HG02973 (cell line): Measurements from ENCODE around the gene RAP1GAP2.
"Not testable (repeated sequence)": the region's sequence is repeated elsewhere in the genome, so short reads cannot be mapped to it uniquely, and the experiment has no call there.

Experiments
- ATAC-seq: cut with Tn5 transposase; IDR thresholded peaks from one replicate; pipeline ENCODE4 v1.9.1; 2021; ENCODE audit warnings: moderate library complexity; ENCODE audit not compliant: unreplicated experiment

The RAP1GAP2 gene

DNA sequence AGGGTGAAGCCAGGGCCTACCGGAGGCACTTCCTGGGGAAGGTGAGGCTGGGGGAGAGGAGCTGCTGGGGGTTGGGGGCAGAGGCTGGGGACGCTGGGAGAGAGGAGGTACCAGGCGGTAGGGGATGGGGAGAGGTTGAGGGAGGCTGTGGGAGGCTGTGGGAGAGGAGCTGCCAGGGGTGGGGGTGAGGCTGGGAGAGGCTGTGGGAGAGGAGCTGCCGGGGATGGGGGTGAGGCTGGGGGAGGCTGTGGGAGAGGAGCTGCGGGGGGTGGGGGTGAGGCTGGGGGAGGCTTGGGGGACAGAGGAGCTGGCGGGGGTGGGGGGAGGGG is 167.8 kb downstream of the RAP1GAP2 start:
- no peak for ATAC-seq

DNA sequence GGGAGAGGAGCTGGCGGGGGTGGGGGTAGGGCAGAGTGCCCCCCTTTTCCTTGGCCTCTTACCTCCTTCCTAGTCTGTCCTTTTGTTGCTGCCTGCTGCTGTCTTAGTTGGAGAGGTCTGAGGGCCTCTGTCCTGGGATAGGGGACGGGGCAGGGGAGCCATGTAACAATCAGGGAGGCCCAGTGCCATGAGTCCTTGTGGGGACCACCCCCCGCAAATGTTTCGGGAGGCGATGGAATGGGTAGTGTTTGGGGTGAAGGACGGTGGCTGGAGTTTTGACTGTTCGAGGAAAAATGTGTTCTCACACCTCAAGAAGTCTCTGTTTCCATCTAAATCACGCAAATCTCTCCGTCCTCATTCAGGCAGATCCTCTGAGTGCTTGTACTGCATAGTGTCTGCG is 168.1 kb downstream of the RAP1GAP2 start:
- ATAC-seq = no peak

DNA sequence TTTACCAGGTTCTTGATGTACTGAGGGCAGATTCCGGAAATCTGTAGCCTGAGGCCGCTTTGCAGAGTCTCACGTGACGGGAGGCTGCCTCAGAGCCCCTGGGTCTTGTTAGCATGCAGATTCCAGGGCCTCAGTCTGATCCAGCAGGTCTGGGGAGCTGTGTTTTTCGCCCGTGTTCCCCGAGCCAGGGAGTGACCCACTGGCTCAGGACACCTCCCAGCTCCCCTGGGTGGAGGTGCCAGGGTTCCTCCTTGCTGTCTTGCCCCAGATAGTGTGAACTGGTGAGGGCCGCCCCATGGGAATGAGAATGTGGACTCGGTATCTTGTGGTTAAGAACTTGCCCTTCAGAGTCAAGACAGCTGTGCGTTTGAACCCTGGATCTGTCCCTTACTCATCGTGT is 168.6 kb downstream of the RAP1GAP2 start:
- no peak for ATAC-seq

DNA sequence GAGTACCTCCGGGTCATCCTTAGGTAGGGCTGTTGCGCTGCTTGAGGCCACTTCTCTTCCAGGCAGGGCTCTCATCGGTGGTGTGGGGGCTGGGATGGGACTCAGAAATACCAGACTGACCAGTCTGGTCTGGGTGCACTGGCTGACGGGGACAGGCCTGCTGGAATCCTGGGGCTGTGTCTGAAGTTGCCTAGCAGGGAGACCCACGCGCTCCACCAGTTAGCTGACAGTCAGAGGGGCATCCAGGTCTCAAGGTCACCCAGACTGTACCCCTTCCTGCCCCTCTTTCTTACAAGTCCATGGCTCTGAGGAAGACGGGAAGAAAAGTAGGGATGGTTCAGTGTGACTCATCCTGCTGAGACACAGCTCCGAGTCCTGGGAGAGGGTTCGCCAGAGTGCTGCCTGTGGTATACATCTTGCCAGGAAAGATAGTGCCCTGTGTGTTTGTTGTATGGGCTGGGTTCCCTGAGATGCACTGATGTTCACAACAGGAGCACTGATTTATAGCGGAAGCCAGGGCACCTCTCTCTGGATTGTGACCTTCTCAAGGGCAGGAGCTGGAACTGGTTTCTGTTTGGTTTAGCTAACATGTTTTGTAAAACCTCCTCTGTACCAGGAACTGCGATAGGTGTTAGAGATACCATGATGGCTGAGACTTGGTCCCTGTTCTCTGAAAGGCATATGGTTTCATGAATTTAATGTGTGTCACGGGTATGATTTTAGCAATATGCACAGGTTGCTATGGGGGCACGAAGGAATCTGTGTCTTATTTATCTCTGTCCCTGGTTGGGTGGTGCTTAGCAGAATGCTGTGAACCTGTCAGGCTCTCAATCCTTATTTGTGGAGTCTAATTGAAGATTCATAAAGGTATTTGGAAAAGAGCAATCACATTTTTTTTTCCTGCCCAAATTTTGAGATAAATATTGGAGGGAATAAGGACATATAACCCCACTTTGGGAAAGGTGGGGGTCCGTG is 169.7 kb downstream of the RAP1GAP2 start:
- no peak for ATAC-seq

DNA sequence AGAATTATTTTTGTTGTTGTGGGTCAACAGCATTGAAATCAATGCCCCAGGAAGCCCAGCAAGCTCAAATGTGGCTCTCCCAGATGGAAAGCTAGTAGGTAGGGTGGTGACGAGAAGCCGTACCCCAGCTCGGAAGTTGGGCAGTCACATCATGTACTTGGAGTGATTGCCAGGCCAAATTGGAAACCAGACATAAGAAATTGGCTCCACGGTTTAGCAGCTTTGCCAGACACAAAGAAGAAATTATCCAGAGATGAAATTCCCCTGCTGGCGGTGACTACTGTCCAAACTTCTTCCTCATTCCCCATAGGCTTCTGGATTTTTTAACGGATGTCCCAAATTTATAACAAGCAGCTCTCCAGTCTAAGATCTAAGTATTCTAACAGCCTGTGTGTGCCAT is 171.3 kb downstream of the RAP1GAP2 start:
- no peak for ATAC-seq

DNA sequence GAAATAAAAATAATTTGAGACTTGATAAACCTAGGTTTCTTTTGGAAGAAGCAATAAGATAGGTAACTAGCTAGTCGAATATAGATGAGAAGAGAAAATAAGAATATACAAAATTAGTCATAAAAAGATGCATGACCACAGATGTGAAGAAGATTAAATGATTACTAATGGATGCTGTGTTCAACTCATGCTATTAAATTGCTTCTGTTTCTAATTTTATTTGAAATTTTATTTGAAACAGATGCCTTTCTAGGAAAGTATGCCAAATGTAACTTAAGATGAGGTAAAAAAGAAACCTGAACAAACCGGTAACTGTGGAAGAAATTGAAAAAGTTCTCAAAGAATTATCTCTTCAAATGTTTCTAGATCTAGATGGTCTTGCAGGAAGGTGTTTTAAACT is 175.6 kb downstream of the RAP1GAP2 start:
- ATAC-seq = no peak

DNA sequence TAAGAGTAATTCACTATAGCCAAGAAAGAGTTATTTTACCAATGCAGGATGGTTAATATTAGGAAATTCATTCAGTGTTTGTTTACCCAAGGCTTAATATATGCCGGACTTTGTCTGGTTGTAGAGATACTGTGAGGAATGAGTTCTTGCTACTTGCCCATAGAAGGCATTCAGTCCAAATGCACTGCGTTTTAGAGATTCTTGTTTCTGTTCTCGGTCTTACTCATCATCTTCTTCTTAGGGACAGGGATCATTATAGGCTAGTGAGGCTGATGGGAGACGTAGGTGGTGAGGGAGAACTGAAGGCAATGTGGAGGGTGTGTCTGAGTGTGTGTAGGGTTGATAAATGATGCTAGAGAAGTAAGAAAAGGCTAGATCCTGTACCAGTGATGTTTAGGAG is 176.5 kb downstream of the RAP1GAP2 start:
- ATAC-seq = no peak

DNA sequence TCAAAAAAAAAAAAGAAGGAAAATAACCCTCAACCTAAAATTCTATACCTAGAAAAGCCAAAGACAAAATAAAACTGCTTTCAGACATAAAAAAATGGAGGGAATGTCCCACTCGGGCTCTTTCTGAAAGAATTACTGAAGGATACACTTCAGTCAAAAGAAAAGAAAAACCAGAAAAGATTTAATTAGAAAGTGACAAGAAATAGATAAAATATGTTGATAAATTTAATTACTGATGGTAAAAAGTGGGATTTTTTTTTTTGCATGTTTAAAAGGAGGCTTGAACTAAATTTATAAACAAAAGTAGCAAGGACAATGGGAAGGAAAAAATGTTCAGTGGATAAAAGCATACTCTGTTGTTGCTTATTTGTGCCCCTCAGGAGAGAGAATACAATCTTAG is 178.1 kb downstream of the RAP1GAP2 start:
- no peak for ATAC-seq

DNA sequence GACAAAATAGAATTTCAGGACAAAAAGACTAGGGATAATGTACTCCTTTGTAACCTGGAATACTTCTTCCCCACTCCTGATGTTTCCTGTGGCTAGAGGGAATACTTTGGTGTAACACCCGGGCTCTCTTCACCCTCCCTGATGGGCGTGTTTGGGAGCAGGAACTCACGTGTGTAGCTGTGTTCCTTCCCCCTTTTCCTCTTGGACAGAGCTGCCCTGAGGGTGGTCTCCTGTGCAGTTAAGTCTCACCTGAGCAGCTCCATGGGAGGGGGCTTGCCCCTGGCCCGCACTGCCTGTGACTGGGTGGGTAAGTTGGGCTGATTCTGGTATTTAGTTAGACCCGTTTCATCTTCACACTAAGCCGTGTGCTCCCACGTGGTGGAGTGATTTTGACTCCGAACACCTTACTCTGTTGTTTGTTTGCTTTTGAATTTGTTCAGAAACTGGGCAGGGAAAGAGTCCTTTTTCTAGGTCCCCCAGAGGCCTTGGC is 179.3 kb downstream of the RAP1GAP2 start:
- ATAC-seq = no peak

DNA sequence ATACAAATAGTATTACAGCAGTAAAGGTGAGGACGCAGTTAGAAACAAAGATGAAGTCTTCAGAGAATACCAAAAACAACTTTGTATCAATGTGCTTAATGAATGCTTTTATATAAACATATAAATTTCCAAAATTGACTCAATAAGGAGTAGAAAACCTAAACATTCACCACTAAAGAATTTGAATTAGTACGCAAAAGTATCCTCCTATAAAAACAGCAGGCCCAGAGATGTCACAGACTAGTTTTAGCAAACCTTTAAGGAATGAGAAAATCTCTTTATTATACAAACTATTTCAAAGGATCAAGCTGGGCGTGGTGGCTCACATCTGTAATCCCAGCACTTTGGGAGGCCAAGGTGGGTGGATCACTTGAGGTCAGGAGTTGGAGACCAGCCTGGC is 180.9 kb downstream of the RAP1GAP2 start:
- ATAC-seq = no peak

DNA sequence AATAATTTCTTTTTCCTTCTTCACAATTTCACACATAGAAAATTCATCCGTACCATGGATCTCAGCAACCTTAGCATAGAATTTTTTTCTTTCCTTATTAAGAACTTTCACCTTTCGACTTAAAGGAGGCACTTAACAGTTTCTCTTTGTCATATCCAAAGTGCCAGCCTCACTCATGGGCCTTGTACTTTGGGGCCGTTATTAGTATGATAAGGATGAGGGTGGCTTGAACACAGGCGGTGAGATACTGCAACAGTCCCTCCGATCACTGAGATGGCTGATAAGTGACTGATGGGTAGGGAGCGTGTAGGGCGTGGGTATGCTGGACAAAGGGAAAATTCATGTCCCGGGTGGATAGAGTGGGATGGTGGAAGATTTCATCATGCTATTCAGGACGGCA is 181.9 kb downstream of the RAP1GAP2 start:
- ATAC-seq = no peak

DNA sequence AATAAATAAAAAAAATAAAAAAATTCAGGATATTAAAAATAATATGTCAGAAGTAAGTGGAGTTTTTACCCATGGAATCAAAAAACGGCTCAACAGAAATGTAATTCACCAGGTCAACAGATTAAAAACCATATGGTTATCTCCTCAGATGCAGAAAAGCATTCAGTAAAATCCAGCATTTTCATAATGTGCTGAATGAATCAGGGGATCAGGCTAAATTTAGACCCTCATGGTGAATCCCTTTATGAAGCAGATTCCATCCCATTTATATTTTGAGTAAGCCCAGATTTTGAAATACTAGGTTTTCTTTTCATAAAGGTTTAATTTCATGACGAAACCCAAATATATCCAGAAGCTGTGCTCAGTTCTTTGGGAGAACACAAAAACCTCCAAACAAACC is 182.8 kb downstream of the RAP1GAP2 start:
- no peak for ATAC-seq

DNA sequence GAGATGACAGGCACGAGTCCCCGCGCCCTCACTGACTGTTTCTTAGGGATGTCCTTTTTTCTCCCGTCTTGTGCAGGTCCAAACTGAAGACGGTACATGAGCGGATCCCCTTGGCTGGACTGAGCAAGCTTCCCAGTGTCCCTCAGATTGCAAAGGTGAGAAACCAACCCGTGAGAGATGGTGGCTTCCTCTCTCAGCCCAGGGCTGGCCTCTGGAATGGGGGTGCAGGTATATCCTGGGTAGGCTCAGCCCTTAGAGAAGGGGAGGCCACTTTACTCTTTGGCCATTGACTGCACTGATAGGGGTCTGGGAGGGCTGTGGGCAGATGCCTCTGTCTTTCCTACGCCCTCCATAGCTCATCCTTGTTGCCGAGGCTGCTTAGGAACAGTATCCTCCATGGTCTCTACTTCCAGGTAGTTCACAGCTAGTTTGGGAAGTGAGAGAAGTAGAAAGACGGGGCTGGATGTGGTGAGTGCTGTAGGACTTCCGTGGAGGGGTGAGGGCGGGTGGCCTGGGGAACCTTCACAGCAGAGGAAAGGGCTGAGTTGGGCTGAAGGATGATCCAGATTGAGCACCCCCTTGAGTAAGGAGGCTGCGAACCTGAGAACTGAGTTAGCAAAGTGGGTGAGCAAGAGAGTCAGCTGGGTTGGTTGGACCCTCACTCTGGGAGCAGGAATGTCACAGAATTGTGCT is 184.1 kb downstream of the RAP1GAP2 start:
- no peak for ATAC-seq

DNA sequence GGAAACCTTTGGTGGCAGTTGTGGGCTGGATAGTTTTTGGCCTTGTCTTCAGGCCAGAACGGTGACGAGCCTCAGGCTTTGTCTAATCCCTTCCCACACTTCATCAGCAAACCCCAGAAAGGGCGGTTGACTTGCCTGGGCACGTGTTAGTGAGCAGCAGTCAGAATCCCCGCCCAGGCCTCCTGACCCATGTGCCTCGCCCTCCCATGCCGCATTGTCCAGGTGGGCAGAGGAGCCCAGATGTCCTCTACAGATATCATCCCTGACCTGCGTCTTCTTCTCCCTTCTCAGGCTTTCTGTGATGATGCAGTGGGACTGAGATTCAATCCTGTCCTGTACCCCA is 184.6 kb downstream of the RAP1GAP2 start:
- ATAC-seq = no peak

DNA sequence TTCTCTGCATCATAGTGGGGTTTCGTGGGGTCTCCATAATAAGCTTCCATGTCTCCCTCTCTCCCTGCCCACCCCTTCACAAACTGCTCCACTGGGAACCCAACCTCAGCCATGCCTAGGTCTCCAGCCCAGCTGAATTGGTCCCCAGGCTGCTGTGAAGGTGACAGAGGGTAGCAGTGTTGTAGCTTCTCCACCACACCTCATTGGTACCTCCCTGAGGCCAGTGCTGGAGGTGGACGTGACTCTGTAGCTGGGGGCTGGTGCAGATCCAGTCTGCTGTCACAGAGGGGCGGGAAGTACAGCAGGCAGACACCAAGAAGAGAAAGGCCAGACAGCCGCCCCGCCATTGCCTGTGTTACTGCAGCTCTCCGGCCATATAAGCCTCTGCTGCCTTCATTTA is 185.1 kb downstream of the RAP1GAP2 start:
- ATAC-seq = no peak

DNA sequence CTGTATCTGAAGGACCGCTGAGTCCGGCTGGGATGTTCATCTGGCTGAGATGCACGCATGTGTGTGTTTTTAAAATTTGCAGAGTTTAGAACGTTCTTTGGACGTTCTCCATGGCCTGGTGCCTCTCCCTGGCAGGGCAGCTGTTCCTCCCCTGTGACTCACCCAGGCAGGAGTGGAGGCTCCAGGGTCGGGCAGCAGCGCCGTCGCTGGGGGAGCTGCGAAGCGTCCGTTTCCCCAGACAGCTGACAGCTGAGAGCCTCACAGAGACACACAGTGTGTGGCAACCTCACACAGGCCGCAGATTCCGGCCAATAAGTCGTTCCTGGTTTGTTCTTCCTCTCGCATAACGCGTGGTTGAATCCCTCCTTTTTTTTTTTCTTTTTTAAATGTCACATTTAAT is 186.6 kb downstream of the RAP1GAP2 start:
- ATAC-seq = no peak

DNA sequence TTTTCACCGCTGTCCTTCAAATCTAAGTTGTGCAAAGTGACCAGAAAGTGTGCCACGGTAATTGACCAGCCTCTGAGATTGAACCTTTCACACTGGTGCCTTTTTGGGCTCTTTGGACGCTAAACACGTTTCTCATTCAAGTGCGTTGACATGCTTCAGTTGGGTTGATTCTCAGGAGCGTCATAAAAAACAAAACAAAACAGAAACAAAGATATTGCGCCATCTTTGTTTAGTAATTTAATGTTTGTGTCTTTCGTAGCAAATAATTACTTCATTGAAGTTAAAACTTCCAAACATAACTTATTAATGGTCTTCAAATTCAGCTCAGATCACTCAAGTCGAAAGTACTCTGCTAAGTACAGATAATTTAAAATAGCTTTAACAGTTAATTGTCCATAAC is 187.0 kb downstream of the RAP1GAP2 start:
- no peak for ATAC-seq

DNA sequence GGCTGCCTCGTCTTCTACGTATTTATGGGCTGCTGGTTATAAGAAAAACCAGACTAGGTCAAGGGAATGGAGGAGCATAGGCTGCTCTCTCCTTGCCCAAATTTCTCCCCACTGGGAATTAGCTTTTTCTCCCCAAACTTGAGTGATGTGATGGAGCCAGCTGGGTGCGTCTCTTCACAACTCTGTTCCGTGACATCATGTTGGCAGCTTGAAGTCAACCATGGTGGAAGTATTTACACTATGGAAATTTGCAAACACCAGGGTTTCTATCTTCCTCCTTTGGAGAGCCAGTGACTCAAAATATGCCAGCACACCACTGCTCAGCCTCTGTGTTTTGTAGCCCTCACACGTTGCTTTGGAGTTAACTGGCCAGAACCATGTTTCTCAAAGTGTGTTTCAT is 189.1 kb downstream of the RAP1GAP2 start:
- ATAC-seq = no peak

DNA sequence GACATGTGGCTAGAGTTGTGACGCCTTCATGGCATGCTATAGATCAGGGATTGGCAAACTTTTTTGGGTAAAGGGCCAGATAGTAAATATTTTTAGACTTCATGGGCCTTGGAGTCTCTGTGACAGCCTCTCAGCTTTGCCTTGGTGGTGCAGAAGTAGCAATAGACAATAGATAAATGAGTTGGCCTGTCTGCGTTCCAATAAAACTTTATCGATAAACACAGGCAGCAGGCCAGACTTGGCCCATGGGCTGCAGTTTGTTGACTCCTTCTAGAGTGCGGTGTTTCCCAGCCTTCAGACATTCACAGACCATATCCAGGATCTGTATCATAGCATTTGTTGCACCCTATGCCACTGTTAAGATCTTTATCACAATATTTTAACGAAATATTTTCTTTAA is 190.7 kb downstream of the RAP1GAP2 start:
- no peak for ATAC-seq

DNA sequence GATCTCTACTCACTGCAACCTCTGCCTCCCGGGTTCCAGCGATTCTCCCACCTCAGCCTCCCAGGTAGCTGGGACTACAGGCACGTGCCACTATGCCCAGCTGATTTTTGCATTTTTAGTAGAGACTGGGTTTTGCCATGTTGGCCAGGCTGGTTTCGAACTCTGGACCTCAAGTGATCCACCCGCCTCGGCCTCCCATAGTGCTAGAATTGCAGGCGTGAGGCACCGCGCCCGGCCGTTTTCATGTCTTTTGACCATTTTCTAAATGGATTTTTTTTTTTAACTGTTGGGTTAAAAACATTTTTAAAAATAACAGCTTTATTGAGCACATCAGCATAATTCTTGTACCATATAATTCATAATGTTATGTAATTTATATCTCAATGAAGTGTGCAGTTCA is 193.2 kb downstream of the RAP1GAP2 start:
- ATAC-seq = not testable (repeated sequence)

DNA sequence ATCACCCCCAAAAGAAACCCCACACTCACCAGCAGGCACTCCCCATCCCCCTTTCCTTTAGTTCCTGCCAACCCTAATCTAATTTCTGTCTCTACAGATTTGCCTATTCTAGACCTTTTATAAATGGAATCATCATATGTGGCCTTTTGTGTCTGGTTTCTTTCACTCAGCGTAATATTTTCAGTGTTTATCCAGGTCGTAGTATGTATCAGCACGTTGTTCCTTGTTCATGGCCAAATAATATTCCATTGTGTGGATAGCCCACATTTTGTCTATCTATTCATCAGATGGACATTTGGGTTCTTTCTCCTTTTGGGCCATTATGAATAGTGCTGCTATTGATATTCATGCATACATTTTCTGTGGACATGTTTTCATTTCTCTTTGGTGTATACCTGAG is 193.6 kb downstream of the RAP1GAP2 start:
- ATAC-seq = no peak

DNA sequence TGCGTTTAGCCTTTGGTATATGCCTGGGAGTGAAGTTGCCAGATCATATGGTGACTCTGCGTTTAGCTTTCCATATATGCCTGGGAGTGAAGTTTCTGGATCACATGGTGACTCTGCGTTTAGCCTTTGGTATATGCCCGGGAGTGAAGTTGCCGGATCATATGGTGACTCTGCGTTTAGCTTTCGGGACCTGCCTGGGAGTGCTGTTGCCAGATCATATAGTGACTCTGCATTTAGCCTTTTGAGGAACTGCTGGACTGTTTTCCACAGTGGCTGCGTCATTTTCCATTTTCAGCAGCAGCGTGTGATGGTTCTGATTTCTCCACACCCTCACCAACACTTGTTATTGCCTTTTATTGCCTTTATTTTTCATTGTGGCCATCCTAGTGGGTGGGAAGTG is 194.2 kb downstream of the RAP1GAP2 start:
- ATAC-seq = no peak
